SK-N-SH (cell line): ENCODE data around the gene C8A.

Source experiments
- CTCF ChIP-seq: fragments of 200-600 bp; sonication (generic); IDR thresholded peaks from 2 replicates; pipeline ENCODE4 v1.6.1; 2017; ENCODE audit warnings: antibody characterized with exemption, mild to moderate bottlenecking, moderate library complexity
- EZH2phosphoT487 ChIP-seq: fragments of 200-600 bp; sonication (generic); IDR thresholded peaks from 2 replicates; pipeline ENCODE4 v1.6.1; 2017; ENCODE audit warnings: low read depth, mixed run types, mild to moderate bottlenecking, antibody characterized with exemption, moderate library complexity, borderline replicate concordance
- GATA2 ChIP-seq: sonication (generic); formaldehyde crosslinking; IDR thresholded peaks from 2 replicates; pipeline ENCODE4 v1.5.0; 2020; ENCODE audit warnings: mild to moderate bottlenecking, missing genetic modification reagents
- NRF1 ChIP-seq: IDR thresholded peaks from 2 replicates; pipeline ENCODE4 v1.6.1; 2012; ENCODE audit warnings: low read depth, mild to moderate bottlenecking, low read length
- RAD21 ChIP-seq: IDR thresholded peaks from 2 replicates; pipeline ENCODE4 v1.6.1; 2012; ENCODE audit warnings: mild to moderate bottlenecking, low read length
- SIN3A ChIP-seq: IDR thresholded peaks from 2 replicates; pipeline ENCODE4 v1.6.1; 2012; ENCODE audit warnings: low read depth, mild to moderate bottlenecking, low read length, moderate library complexity, borderline replicate concordance
- SMC3 ChIP-seq: IDR thresholded peaks from 2 replicates; pipeline ENCODE4 v1.6.1; 2012; ENCODE audit warnings: low read depth, low read length, improper control_type of control experiment
- ZBTB33 ChIP-seq: IDR thresholded peaks from 2 replicates; pipeline ENCODE4 v1.4.0; 2012; ENCODE audit warnings: low read depth, borderline replicate concordance

GRCh38 chr1:56961426-56961825, 106.8 kb downstream of the C8A start:
- TF ChIP-seq NRF1 (no peak), SIN3A (no peak), CTCF (no peak), RAD21 (no peak), GATA2 (CRISPR knock-in tag) (no peak), SMC3 (no peak), ZBTB33 (no peak), EZH2phosphoT487 (no peak)
